Astrocyte (in vitro differentiated cells and primary cell): ENCODE results near the gene KLF15.

Experiments
- EZH2 ChIP-seq: IDR thresholded peaks from 2 replicates; pipeline ENCODE4 v1.6.1; 2012; ENCODE audit warnings: mild to moderate bottlenecking, low read length, inconsistent platforms; ENCODE audit not compliant: insufficient read depth
- TF ChIP-seq, protein P1 (sequence below): IDR thresholded peaks from 2 replicates; pipeline ENCODE4 v1.5.1; 2011; ENCODE audit warnings: low read depth, mild to moderate bottlenecking, inconsistent platforms, low read length, moderate library complexity; ENCODE audit not compliant: insufficient read depth

DNA sequence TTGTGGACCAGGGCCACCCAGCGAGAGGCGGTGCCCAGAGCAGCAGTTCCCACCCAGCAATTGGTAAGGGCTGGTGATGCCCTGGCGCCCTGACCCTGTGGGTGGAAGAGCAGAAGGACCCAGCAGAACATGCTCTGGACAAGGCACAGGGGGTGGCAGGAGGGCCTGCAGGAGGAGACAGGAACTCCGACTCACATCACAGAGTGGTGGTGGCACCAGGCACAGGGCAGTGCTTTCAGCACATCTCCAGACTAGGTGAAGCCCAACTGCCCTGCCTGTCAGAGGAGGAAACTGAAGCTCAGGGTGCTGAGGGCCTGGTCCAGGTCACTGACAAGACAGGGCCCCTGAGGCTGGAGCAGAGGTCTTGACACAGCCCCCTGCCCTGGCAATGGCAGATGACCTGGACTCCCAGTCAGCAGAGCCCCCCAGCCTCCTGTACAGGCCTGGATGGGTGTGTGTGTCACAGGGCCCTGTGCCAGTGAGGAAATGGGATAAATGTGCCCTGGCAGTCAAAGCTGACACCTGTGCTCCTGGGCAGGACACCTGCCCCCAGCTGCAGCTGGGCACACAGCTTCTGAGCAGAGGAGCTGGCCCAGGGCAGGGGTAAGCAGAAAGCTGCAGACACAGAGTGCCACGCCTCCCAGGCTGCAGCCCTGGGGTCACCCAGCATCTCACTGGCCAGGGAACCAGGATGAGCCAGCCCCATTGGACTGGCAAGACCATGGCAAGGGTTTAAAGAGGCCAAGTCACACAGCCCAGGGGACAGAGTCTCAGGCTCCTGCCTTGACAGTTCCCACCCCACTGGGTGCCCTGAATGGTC is 11.4 kb downstream of the KLF15 start:
- TF ChIP-seq, protein P1, sequence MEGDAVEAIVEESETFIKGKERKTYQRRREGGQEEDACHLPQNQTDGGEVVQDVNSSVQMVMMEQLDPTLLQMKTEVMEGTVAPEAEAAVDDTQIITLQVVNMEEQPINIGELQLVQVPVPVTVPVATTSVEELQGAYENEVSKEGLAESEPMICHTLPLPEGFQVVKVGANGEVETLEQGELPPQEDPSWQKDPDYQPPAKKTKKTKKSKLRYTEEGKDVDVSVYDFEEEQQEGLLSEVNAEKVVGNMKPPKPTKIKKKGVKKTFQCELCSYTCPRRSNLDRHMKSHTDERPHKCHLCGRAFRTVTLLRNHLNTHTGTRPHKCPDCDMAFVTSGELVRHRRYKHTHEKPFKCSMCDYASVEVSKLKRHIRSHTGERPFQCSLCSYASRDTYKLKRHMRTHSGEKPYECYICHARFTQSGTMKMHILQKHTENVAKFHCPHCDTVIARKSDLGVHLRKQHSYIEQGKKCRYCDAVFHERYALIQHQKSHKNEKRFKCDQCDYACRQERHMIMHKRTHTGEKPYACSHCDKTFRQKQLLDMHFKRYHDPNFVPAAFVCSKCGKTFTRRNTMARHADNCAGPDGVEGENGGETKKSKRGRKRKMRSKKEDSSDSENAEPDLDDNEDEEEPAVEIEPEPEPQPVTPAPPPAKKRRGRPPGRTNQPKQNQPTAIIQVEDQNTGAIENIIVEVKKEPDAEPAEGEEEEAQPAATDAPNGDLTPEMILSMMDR = no peak
- no peak for TF ChIP-seq EZH2
